ENCODE measurements around the gene ECT2. TPM values are rescaled to one million over a fixed set of nuclear protein-coding genes. Genes with fewer than 3 reads are reported as not detected.
"Not testable (repeated sequence)": the region's sequence is repeated elsewhere in the genome, so short reads cannot be mapped to it uniquely, and the experiment has no call there.

Gene ECT2
- total RNA-seq, 1 experiment from 2014 or later = 81.3 TPM

DNA sequence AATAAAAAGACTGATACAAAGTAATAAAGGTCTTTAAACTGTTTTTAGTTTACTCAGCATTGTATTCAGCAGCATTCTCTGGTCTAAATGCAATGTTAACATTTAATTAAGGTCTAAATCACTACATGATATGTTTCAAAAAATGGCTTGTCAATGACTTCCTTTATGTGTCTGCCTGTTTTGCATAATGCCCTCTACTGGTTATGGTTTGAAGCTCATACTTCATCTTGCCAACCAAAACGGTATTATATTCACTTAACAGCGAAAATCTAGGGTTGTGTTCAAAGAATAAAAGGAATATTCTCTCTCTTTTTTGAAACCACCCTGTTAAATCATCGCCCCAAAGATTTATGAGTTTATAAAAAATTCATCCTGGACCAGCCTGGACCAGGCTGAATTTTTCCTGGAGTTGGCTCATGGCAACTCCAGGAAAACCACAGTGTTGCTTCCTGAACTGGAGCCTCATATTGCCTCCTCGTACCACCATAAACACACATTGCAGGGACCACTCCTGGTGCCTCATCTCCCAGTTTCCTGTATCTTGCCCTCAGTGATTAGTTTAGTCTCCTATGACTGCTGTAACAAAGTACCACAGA is 32.9 kb upstream of the ECT2 start:
- Histone ChIP-seq H3K18ac (ENCODE audit: insufficient read length, low read depth, low read length) (no peak overlapping the region), H2AK5ac (ENCODE audit: insufficient read length, low read length) (no peak overlapping the region), H3T11ph (ENCODE audit: low read length) (no peak overlapping the region), H2AFZ (ENCODE audit: low read length) (no peak overlapping the region), H3K23ac (ENCODE audit: insufficient read length, low read depth, low read length) (no peak overlapping the region), H3K23me2 (ENCODE audit: insufficient read length, low read depth, low read length, poor library complexity, severe bottlenecking) (no peaks in the 10 kb centered on the region), H2BK5ac (ENCODE audit: insufficient read length, low read length) (no peak overlapping the region), H2BK12ac (ENCODE audit: insufficient read length, low read depth, low read length) (no peak overlapping the region), H3K27ac (ENCODE audit: insufficient read length, low read depth, low read length) (no peak overlapping the region), H2BK120ac (ENCODE audit: low read depth, low read length, poor library complexity, severe bottlenecking) (no peak overlapping the region), H2BK20ac (ENCODE audit: low read depth, low read length, poor library complexity, severe bottlenecking) (no peak overlapping the region), H3K56ac (ENCODE audit: insufficient read length, low read depth, low read length) (no peak overlapping the region), H3K4me2 (ENCODE audit: insufficient read depth, insufficient read length, low read length) (no peak overlapping the region), H4K20me1 (ENCODE audit: control insufficient read depth, insufficient read depth, insufficient read length) (no peaks in the 10 kb centered on the region), H3K27me3 (ENCODE audit: insufficient read depth, low read length) (no peaks in the 10 kb centered on the region), H3K9ac (ENCODE audit: extremely low read depth, insufficient read length, low read length) (no peak overlapping the region), H4K5ac (ENCODE audit: insufficient read length, low read depth, low read length) (no peak overlapping the region), H3K79me2 (ENCODE audit: insufficient read depth, low read length) (no peaks in the 10 kb centered on the region), H3K4ac (ENCODE audit: low read depth, low read length) (no peak overlapping the region), H3K14ac (ENCODE audit: insufficient read depth, low read length) (no peak overlapping the region), H4K8ac (replicated peaks; ENCODE audit: insufficient read length, low read depth, low read length) (no peak overlapping the region), H3K79me1 (ENCODE audit: insufficient read depth, low read depth, low read length, poor library complexity, severe bottlenecking) (no peaks in the 10 kb centered on the region), H3K4me1 (ENCODE audit: insufficient read depth, low read length) (no peaks in the 10 kb centered on the region), H4K91ac (ENCODE audit: insufficient read length, low read depth, low read length) (no peak overlapping the region), H2BK15ac (ENCODE audit: low read depth, low read length) (no peak overlapping the region), H3K9me3 (ENCODE audit: control insufficient read depth, low read depth, low read length) (no peaks in the 10 kb centered on the region)
- Mint-ChIP-seq H3K9me3 (peaks cover 20 to 23% of the 10 kb centered on the region in 2 experiments), H3K27me3 (ENCODE audit: low read depth) (peaks cover 5% of the 10 kb centered on the region), H3K4me3 (no peak overlapping the region), H3K27ac (no peak overlapping the region), H3K36me3 (ENCODE audit: insufficient read depth in 1 of 3, low read depth in 3 of 3) (peaks cover 10 to 16% (median 11%) of the 10 kb centered on the region in 3 experiments; a peak in 6 of 7 replicates), H3K4me1 (peaks cover 8 to 9% of the 10 kb centered on the region in 2 experiments)
- WGBS (ENCODE audit: extremely low coverage, insufficient read length, low lambda C conversion rate) = no CpG with 5 or more reads among the region's 4 CpGs
- TF ChIP-seq, protein P1, sequence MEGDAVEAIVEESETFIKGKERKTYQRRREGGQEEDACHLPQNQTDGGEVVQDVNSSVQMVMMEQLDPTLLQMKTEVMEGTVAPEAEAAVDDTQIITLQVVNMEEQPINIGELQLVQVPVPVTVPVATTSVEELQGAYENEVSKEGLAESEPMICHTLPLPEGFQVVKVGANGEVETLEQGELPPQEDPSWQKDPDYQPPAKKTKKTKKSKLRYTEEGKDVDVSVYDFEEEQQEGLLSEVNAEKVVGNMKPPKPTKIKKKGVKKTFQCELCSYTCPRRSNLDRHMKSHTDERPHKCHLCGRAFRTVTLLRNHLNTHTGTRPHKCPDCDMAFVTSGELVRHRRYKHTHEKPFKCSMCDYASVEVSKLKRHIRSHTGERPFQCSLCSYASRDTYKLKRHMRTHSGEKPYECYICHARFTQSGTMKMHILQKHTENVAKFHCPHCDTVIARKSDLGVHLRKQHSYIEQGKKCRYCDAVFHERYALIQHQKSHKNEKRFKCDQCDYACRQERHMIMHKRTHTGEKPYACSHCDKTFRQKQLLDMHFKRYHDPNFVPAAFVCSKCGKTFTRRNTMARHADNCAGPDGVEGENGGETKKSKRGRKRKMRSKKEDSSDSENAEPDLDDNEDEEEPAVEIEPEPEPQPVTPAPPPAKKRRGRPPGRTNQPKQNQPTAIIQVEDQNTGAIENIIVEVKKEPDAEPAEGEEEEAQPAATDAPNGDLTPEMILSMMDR (conservative IDR thresholded peaks at IDR 0.05) = peak; percentile 26; the same call in 2 of the 3 replicates
- no peak for DNase-seq

DNA sequence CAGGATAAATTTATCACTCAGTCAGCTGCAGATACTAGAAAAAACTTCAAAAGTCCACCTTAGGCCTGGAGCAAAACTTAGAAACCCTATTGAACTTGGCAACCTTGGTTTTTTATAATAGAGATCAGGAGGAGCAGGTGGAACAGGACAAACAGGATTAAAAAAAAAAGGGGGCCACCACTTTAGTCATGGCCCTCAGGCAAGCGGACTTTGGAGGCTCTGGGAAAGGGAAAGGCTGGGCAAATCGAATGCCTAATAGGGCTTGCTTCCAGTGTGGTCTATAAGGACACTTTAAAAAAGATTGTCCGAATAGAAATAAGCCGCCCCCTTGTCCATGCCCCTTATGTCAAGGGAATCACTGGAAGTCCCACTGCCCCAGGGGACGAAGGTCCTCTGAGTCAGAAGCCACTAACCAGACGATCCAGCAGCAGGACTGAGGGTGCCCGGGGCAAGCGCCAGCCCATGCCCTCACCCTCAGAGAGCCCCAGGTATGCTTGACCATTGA is 27.9 kb upstream of the ECT2 start:
- not testable (repeated sequence) for H2BK20ac ChIP-seq (ENCODE audit: low read depth, low read length, poor library complexity, severe bottlenecking)
- peaks cover 28% of the 10 kb centered on the region in 2 experiments for H3K9me3 Mint-ChIP-seq

More for the DNA sequence above, 27.9 kb upstream of the ECT2 start:
- H3K23ac ChIP-seq (ENCODE audit: insufficient read length, low read depth, low read length); H3K9ac ChIP-seq (ENCODE audit: extremely low read depth, insufficient read length, low read length); H3K4me2 ChIP-seq (ENCODE audit: insufficient read depth, insufficient read length, low read length); H3K79me2 ChIP-seq (ENCODE audit: insufficient read depth, low read length); H2AK5ac ChIP-seq (ENCODE audit: insufficient read length, low read length); H3K27me3 ChIP-seq (ENCODE audit: insufficient read depth, low read length); H3K23me2 ChIP-seq (ENCODE audit: insufficient read length, low read depth, low read length, poor library complexity, severe bottlenecking); H3K27ac Mint-ChIP-seq; H4K5ac ChIP-seq (ENCODE audit: insufficient read length, low read depth, low read length); H3K4ac ChIP-seq (ENCODE audit: low read depth, low read length); H3T11ph ChIP-seq (ENCODE audit: low read length); H2BK5ac ChIP-seq (ENCODE audit: insufficient read length, low read length); H3K4me1 ChIP-seq (ENCODE audit: insufficient read depth, low read length); H4K91ac ChIP-seq (ENCODE audit: insufficient read length, low read depth, low read length); H3K79me1 ChIP-seq (ENCODE audit: insufficient read depth, low read depth, low read length, poor library complexity, severe bottlenecking); H3K4me3 Mint-ChIP-seq; H4K20me1 ChIP-seq (ENCODE audit: control insufficient read depth, insufficient read depth, insufficient read length); DNase-seq; H3K27ac ChIP-seq (ENCODE audit: insufficient read length, low read depth, low read length); H4K8ac ChIP-seq (replicated peaks; ENCODE audit: insufficient read length, low read depth, low read length); H2BK12ac ChIP-seq (ENCODE audit: insufficient read length, low read depth, low read length); H2AFZ ChIP-seq (ENCODE audit: low read length); H2BK120ac ChIP-seq (ENCODE audit: low read depth, low read length, poor library complexity, severe bottlenecking); H3K56ac ChIP-seq (ENCODE audit: insufficient read length, low read depth, low read length); H2BK15ac ChIP-seq (ENCODE audit: low read depth, low read length); H3K14ac ChIP-seq (ENCODE audit: insufficient read depth, low read length); H3K27me3 Mint-ChIP-seq (ENCODE audit: low read depth); H3K9me3 ChIP-seq (ENCODE audit: control insufficient read depth, low read depth, low read length); H3K18ac ChIP-seq (ENCODE audit: insufficient read length, low read depth, low read length); H3K4me1 Mint-ChIP-seq: not testable (repeated sequence)
- peaks cover 11 to 21% (median 15%) of the 10 kb centered on the region in 3 experiments; a peak in 6 of 7 replicates for H3K36me3 Mint-ChIP-seq (ENCODE audit: insufficient read depth in 1 of 3, low read depth in 3 of 3)
- no CpG with 5 or more reads among the region's 8 CpGs for WGBS (ENCODE audit: extremely low coverage, insufficient read length, low lambda C conversion rate)
